ENCODE results near the gene LSMEM2.
"Not testable (repeated sequence)": the region's sequence is repeated elsewhere in the genome, so short reads cannot be mapped to it uniquely, and the experiment has no call there.

DNA sequence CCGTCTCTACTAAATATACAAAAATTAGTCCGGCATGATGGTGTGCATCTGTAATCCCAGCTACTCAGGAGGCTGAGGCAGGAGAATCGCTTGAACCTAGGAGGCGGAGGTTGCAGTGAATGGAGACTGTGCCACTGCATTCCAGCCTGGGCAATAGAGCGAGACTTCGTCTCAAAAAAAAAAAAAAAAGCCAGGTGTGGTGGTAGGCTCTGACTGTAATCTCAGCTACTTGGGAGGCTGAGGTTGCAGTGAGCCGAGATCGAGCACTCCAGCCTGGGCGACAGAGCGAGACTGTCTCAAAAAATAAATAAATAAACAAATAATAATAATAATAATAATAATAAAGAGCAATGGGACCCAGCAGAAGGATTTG is 6.4 kb upstream of the LSMEM2 start:
- TF ChIP-seq, protein P1, sequence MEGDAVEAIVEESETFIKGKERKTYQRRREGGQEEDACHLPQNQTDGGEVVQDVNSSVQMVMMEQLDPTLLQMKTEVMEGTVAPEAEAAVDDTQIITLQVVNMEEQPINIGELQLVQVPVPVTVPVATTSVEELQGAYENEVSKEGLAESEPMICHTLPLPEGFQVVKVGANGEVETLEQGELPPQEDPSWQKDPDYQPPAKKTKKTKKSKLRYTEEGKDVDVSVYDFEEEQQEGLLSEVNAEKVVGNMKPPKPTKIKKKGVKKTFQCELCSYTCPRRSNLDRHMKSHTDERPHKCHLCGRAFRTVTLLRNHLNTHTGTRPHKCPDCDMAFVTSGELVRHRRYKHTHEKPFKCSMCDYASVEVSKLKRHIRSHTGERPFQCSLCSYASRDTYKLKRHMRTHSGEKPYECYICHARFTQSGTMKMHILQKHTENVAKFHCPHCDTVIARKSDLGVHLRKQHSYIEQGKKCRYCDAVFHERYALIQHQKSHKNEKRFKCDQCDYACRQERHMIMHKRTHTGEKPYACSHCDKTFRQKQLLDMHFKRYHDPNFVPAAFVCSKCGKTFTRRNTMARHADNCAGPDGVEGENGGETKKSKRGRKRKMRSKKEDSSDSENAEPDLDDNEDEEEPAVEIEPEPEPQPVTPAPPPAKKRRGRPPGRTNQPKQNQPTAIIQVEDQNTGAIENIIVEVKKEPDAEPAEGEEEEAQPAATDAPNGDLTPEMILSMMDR (optimal IDR thresholded peaks at IDR 0.05 in 1 of 3, IDR thresholded peaks at IDR 0.05 in 1 of 3, conservative IDR thresholded peaks at IDR 0.05 in 1 of 3; ENCODE audit: extremely low read depth in 1 of 3, insufficient read depth in 2 of 3, low read length in 3 of 3): not testable (repeated sequence)
- TF ChIP-seq EZH2 (IDR thresholded peaks at IDR 0.05; ENCODE audit: low read length): not testable (repeated sequence)

Data from keratinocyte (primary cell).